ENCODE measurements around the gene SNTB2. TPM values are rescaled to one million over a fixed set of nuclear protein-coding genes. Genes with fewer than 3 reads are reported as not detected.

The SNTB2 gene
- total and polyA plus RNA-seq, 10 of the 15 experiments (the other 5 are each of a cell fraction or from before 2014, with no cell fraction given) = 1.2 to 15.7 (median 5.0) TPM

DNA sequence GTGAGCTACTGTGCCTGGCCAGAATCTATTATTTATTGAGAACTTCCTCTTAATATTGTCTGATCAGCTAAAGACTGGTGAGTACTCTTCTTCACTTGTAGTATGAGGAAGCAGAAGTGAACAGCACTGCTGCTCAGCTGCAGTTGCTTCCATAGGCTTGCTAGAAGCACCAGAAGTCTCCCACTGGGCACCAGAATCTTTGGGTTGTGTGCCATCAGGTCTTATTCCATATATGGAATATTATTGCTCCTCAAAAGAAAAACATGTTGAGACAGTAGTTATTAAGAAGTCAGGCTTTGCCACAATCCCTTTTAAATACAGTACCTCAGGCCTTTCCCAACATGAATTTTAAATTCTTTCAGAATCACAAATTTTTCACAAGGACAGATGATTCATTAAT lies 17.2 kb downstream of the SNTB2 start:
- CTCF ChIA-PET = no interaction called here

More for the DNA sequence above, 17.2 kb downstream of the SNTB2 start:
- ChIA-PET POLR2A (no interaction called here), SMC1A (ENCODE audit: uncharacterized antibody, unreplicated experiment) (no interaction called here), RAD21 (ENCODE audit: unreplicated experiment) (no interaction called here)
- H3K27me3 ChIP-seq (replicated peaks in 1 of 2; ENCODE audit: control insufficient read depth in 2 of 2, insufficient read depth in 2 of 2, low read length in 1 of 2) = no peaks in the 10 kb centered on the region
- H3K9me3 ChIP-seq (replicated peaks; ENCODE audit: control insufficient read depth, insufficient read depth, low read length) = no peaks in the 10 kb centered on the region
- FAIRE-seq (peak; percentile 80), DNase-seq (ENCODE audit: low read depth, low spot score) (no peak), ATAC-seq (peak; percentile 63)
- no peak overlapping the region for H3K4me2 ChIP-seq (ENCODE audit: control insufficient read depth, insufficient read depth)
- no peak overlapping the region for H3K27ac ChIP-seq (ENCODE audit: control insufficient read depth, insufficient read depth)
- H3K36me3 ChIP-seq (ENCODE audit: control insufficient read depth in 2 of 2, insufficient read depth in 2 of 2, low read length in 1 of 2) = no peaks in the 10 kb centered on the region
- no peak overlapping the region for H3K4me3 ChIP-seq
- in situ Hi-C loops (cut with MboI) = no loop called here
- TF ChIP-seq BCLAF1 (IDR thresholded peaks at IDR 0.05) = no peak
- no peak for TF ChIP-seq STAT3 (IDR thresholded peaks at IDR 0.05; ENCODE audit: low read depth, low read length)
- TF ChIP-seq, protein P1, sequence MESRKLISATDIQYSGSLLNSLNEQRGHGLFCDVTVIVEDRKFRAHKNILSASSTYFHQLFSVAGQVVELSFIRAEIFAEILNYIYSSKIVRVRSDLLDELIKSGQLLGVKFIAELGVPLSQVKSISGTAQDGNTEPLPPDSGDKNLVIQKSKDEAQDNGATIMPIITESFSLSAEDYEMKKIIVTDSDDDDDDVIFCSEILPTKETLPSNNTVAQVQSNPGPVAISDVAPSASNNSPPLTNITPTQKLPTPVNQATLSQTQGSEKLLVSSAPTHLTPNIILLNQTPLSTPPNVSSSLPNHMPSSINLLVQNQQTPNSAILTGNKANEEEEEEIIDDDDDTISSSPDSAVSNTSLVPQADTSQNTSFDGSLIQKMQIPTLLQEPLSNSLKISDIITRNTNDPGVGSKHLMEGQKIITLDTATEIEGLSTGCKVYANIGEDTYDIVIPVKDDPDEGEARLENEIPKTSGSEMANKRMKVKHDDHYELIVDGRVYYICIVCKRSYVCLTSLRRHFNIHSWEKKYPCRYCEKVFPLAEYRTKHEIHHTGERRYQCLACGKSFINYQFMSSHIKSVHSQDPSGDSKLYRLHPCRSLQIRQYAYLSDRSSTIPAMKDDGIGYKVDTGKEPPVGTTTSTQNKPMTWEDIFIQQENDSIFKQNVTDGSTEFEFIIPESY (IDR thresholded peaks at IDR 0.05) = no peak
- TF ChIP-seq CREB1 (IDR thresholded peaks at IDR 0.05; ENCODE audit: low read depth) = no peak
- no peak for TF ChIP-seq GABPA (IDR thresholded peaks at IDR 0.05; ENCODE audit: low read depth)
- no peak for TF ChIP-seq ZBED1 (IDR thresholded peaks at IDR 0.05; ENCODE audit: borderline replicate concordance)
- no peak for TF ChIP-seq KDM1A (IDR thresholded peaks at IDR 0.05; ENCODE audit: borderline replicate concordance)
- TF ChIP-seq CBX5 (IDR thresholded peaks at IDR 0.05; ENCODE audit: low read depth) = no peak
- TF ChIP-seq TCF3 (IDR thresholded peaks at IDR 0.05; ENCODE audit: borderline replicate concordance, insufficient read depth, low read depth, low read length) = no peak
- no peak for TF ChIP-seq EED (IDR thresholded peaks at IDR 0.05; ENCODE audit: low read depth)
- no peak for TF ChIP-seq SIX5 (IDR thresholded peaks at IDR 0.05; ENCODE audit: low read depth, low read length, severe bottlenecking)
- no peak for TF ChIP-seq SUPT20H (IDR thresholded peaks at IDR 0.05; ENCODE audit: borderline replicate concordance, control insufficient read depth, low read depth, low read length)
- no peak for TF ChIP-seq RB1 (IDR thresholded peaks at IDR 0.05; ENCODE audit: borderline replicate concordance)
- no peak for TF ChIP-seq HDAC2 (IDR thresholded peaks at IDR 0.05)
- TF ChIP-seq NR2F1 (conservative IDR thresholded peaks at IDR 0.05) = no peak
- TF ChIP-seq NFXL1 (IDR thresholded peaks at IDR 0.05; ENCODE audit: borderline replicate concordance) = no peak
- TF ChIP-seq LARP7 (IDR thresholded peaks at IDR 0.05) = no peak
- TF ChIP-seq, protein P2, sequence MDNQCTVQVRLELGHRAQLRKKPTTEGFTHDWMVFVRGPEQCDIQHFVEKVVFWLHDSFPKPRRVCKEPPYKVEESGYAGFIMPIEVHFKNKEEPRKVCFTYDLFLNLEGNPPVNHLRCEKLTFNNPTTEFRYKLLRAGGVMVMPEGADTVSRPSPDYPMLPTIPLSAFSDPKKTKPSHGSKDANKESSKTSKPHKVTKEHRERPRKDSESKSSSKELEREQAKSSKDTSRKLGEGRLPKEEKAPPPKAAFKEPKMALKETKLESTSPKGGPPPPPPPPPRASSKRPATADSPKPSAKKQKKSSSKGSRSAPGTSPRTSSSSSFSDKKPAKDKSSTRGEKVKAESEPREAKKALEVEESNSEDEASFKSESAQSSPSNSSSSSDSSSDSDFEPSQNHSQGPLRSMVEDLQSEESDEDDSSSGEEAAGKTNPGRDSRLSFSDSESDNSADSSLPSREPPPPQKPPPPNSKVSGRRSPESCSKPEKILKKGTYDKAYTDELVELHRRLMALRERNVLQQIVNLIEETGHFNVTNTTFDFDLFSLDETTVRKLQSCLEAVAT (IDR thresholded peaks at IDR 0.05) = no peak
- no peak for TF ChIP-seq YBX1 (IDR thresholded peaks at IDR 0.05)
- no peak for TF ChIP-seq MEF2B (IDR thresholded peaks at IDR 0.05; ENCODE audit: partially characterized antibody, poor library complexity, severe bottlenecking)
- H3K9ac ChIP-seq (ENCODE audit: control insufficient read depth, insufficient read depth, low read length) = no peak overlapping the region
- H4K20me1 ChIP-seq (ENCODE audit: control insufficient read depth, insufficient read depth) = no peaks in the 10 kb centered on the region
- H3K4me1 ChIP-seq (ENCODE audit: control insufficient read depth, insufficient read depth, low read length) = peaks cover 14% of the 10 kb centered on the region
- no peaks in the 10 kb centered on the region for H3K79me2 ChIP-seq (ENCODE audit: control insufficient read depth, insufficient read depth, low read length)
- H2AFZ ChIP-seq (ENCODE audit: control insufficient read depth, low read depth, low read length) = no peak overlapping the region
- BruUV-seq (replicated peaks) = no TSS peak
- intact Hi-C loops (cut with micrococcal nuclease; ENCODE audit: unreplicated experiment) = no loop called here
